ENCODE results near the gene FSTL3.
A peak's percentile ranks its signal among the peaks of the same experiment; 100 is the strongest.
"Not testable (repeated sequence)": the region's sequence is repeated elsewhere in the genome, so short reads cannot be mapped to it uniquely, and the experiment has no call there.

The FSTL3 gene

DNA sequence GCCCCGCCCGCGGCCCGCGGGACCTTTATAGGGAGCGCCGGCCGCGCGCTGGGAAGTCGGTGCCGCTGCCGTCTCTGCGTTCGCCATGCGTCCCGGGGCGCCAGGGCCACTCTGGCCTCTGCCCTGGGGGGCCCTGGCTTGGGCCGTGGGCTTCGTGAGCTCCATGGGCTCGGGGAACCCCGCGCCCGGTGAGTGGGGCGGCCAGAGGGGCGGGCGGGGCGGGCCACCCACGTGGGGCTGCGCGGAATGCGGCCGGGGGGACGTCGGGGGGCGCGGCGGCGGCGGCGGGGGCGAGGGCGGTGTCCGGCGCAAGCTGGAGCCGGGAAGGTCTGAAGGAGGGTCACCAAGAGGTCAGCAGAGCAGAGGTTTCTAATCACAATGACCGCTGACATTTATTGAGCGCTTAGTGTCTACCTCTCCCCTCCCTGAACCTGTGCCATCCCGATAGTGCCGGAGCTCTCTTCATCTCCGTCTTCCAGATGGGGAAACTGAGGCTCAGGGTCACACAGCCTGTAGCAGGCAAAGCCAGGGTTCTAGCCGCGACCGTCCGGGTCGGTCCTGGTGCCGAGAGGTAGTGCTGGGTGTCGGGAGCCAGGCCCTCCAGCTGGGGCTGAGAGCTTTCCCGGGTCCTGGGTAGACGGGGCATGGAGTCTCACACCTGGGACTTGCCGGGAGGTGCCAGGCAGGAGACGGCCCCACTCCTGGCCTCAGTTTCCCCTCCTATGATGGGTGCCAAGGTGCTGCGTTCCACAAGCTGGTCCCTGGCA, at the start of gene FSTL3:
Gene FSTL3 (plus strand): TSS at position 54 of the 767 bp plus-strand sequence. CDS start 32 bp downstream, at position 86.
- DNase-seq, result no peak

DNA sequence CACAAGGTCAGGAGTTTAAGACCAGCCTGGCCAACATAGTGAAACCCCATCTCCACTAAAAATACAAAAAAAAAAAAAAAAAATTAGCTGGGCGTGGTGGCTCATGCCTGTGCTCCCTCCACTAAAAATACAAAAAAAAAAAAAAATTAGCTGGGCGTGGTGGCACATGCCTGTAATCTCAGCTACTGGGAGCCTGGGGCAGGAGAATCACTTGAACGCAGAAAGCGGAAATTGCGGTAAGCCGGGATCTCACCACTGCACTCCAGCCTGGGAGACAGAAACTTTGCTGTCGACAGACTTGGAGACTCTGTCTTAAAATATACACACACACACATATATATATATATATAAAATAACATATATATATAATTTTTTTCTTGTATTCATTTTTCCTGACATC, 49.6 kb upstream of the FSTL3 start:
- DNase-seq, result not testable (repeated sequence)

- DNase-seq, result no peak
Observed at GRCh38 chr19:628168-628567, 48.0 kb upstream of the FSTL3 start.

GRCh38 chr19:629515-629914, 46.7 kb upstream of the FSTL3 start:
- not testable (repeated sequence) for DNase-seq

DNA sequence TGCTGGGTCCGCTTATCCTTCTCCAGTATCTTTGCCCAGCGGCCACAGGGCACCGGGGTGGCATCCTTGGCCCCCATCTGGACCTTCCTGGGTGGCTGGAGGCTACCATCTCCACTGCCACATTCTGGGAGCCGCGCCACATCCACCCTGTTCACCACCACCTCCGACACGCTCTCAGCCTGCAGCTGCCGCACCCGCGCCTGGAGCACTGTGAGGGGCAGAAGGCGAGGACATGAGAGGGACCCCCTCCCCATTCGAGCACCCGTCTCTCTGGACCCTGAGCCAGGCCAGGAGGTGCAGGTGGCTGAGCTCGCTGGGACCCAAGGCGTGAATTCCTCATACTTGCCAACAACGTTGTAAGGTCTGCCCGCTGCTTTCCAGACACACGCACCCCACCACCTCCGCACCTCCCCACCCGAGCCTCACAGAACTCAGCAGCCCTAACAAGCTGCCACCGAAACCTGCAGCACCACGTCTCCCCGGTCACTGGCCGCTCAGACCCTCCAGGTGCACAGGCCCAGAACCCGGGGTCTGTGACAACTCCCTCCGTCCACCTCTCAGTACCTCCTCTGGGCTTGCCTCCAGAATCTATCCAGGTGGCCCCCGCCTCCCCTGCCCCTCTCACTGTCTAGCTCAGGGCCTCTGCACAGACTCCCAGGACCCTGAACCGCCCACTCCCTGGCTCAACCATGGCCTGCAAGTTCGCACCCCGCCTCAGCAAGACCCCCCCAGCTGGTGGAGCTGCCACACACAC, 46.1 kb upstream of the FSTL3 start:
- no peak for DNase-seq

DNA sequence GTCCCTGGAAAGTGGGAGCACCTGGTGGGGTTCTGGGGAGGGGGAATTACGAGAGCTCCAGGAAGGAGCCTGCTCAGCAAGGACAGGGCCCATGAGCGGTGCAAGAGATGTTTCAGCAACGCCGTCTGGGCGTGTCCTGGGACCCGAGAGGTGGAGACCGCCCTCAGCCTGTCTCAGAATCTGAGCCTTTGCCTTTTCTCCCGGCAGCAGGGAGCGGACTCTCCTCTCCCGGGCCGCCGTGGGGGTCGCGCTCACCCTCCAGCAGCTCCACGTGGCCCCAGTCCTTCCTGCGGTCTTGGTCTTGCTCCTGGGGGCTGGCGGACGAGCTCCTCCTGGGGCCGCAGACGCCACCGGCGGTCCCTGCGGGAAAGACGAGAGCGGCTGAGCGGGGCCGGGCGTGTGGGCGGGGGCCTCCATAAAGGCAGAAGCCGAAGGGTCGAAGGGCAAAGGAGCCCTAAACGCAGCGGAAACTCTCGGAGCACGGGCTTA, 43.6 kb upstream of the FSTL3 start:
- no peak for DNase-seq

DNA sequence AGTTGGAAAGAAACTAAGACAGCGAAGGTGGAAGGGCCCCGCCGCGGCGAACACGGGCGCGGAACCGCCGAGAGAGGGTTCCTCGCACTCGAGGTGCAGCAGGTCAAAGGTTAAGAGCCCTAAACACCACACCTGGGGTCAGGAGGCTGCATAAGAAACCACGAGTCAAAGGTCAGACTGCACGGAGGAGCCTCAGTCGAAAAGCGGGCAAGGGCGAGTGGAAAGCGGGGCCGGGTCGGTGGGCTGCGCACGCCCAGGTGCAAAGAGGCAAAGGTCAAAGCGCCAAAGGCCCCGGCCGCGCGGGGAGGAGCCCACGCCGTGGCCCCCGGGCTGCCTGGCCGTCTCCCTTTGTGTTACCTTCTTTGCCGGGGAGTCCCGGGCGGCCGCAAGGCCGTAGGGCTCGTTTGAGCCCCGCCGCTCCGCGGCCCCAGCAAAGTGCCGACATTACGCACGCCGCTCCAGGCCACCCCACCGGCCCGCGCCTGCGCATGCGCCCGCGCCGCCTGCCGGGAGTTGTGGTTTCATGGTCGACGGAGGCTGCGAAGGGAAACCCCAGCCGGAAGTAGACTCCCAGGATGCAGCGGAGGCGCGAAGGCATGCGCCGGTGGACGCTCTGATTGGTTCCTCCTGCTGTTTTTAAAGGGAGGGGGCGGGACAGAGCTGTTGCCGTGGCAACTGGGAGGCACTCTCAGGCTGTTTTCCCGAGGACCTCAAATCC, 43.0 kb upstream of the FSTL3 start, which contains the start of gene POLRMT:
Gene POLRMT (minus strand): TSS at position 470 of the 718 bp plus-strand sequence. CDS start 25 bp downstream, at position 445.
- peak; percentile 89 for DNase-seq

GRCh38 chr19:633786-634639, 42.2 kb upstream of the FSTL3 start:
- no peak for DNase-seq

- no peak for DNase-seq
Observed at GRCh38 chr19:634975-635652, 41.1 kb upstream of the FSTL3 start.

- no peak for DNase-seq
Observed at GRCh38 chr19:638906-639252, 37.3 kb upstream of the FSTL3 start.

GRCh38 chr19:639253-640160, 36.7 kb upstream of the FSTL3 start, which contains the start of gene FGF22:
Gene FGF22, plus strand, starts transcription at chr19:639879. Its CDS starts 47 bp downstream, at chr19:639926.
- peak; percentile 40 for DNase-seq

- DNase-seq, result no peak
Observed at GRCh38 chr19:640161-640558, 36.0 kb upstream of the FSTL3 start.

GRCh38 chr19:640606-641189, 35.5 kb upstream of the FSTL3 start:
- no peak for DNase-seq

DNA sequence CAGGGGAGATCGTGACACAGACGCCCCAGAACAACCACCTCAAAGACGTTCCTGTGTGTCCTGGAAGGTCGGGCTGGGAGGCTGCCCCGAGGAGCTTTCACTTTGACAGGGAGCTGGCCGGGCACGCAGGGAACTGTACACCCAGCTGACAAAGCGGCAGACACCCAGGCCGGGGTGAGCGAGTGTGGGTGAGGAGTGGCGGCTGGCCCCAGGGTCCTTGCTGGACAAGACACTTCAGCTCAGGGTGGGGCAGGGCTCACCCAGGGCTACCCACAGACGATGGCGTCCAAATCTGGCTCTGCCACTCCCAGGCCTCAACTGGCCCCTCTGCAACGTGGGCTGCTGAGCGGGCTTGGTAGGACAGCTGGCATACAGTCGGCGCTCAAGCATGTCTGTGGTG, 34.5 kb upstream of the FSTL3 start:
- no peak for DNase-seq

- DNase-seq, result no peak
Observed at GRCh38 chr19:642767-643727, 33.1 kb upstream of the FSTL3 start.

DNA sequence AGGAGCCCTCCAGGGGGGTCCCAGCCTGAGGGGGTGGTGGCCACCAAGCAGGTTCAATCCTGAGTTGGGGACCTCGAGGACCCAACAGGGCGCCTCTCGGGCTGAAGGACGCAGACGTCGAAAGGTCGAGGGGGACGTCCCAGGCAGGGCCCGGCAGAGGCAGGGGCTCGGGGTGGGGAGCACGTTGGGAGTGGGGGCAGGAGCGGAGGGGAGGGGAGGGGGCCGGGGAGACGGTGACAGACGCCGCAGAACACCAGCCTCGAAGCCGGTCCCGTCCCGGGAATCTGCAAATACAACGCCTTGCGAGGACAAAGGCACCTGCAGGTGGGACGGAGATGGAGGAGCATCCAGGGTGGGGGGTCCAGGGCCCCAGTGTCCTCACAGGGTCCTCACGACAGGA, 32.5 kb upstream of the FSTL3 start:
- no peak for DNase-seq

- DNase-seq, result no peak
Observed at GRCh38 chr19:644363-644762, 31.8 kb upstream of the FSTL3 start.

- no peak for DNase-seq
Observed at GRCh38 chr19:644789-645188, 31.4 kb upstream of the FSTL3 start.

All from NCI-H1694 (cell line).